ENCODE measurements around the gene CLCNKB.
A peak's percentile ranks its signal among the peaks of the same experiment; 100 is the strongest.

Gene CLCNKB

GRCh38 chr1:16077406-16078245 lies 34.0 kb downstream of the CLCNKB start:
- no peak for DNase-seq

- DNase-seq, result peak; percentile 75
Observed at GRCh38 chr1:16078925-16079656, 35.5 kb downstream of the CLCNKB start.

GRCh38 chr1:16080422-16081150 lies 37.0 kb downstream of the CLCNKB start:
- DNase-seq, result no peak

GRCh38 chr1:16081636-16082035 lies 38.1 kb downstream of the CLCNKB start:
- no peak for DNase-seq

- DNase-seq, result peak; percentile 72
Observed at GRCh38 chr1:16082283-16083038, 38.9 kb downstream of the CLCNKB start.

GRCh38 chr1:16083486-16083885 lies 39.9 kb downstream of the CLCNKB start:
- DNase-seq, result no peak

- no peak for DNase-seq
Observed at GRCh38 chr1:16085522-16085921, 41.9 kb downstream of the CLCNKB start.

GRCh38 chr1:16087733-16088132 lies 44.2 kb downstream of the CLCNKB start:
- DNase-seq, result no peak

GRCh38 chr1:16088351-16088911 lies 44.8 kb downstream of the CLCNKB start:
- DNase-seq, result no peak

GRCh38 chr1:16088996-16089395 lies 45.4 kb downstream of the CLCNKB start:
- DNase-seq, result no peak

- DNase-seq, result no peak
Observed at GRCh38 chr1:16090076-16090826, 46.7 kb downstream of the CLCNKB start.

GRCh38 chr1:16091296-16091695 lies 47.7 kb downstream of the CLCNKB start:
- no peak for DNase-seq

GRCh38 chr1:16092097-16092922 lies 48.7 kb downstream of the CLCNKB start:
- no peak for DNase-seq

- DNase-seq, result no peak
Observed at GRCh38 chr1:16092923-16093511, 49.4 kb downstream of the CLCNKB start.

- DNase-seq, result no peak
Observed at GRCh38 chr1:16093611-16094010, 50.0 kb downstream of the CLCNKB start.

- DNase-seq, result no peak
Observed at GRCh38 chr1:16094453-16095158, 51.0 kb downstream of the CLCNKB start.

GRCh38 chr1:16095447-16095846 lies 51.9 kb downstream of the CLCNKB start:
- no peak for DNase-seq

- DNase-seq, result no peak
Observed at GRCh38 chr1:16099412-16099811, 55.8 kb downstream of the CLCNKB start.

GRCh38 chr1:16101623-16102022 lies 58.0 kb downstream of the CLCNKB start:
- DNase-seq, result no peak

Measured in activated CD4-positive, CD25-positive, alpha-beta regulatory T cell treated with anti-CD3 and anti-CD28 coated beads, Interleukin-2, amount 50 U/mL, for 72 hours (primary cell).